Activated CD8-positive, alpha-beta memory T cell treated with anti-CD3 and anti-CD28 coated beads, Interleukin-2, amount 50 U/mL, for 24 hours (primary cell): Measurements from ENCODE around the gene ZNF304.
"Not testable (repeated sequence)": the region's sequence is repeated elsewhere in the genome, so short reads cannot be mapped to it uniquely, and the experiment has no call there.

Source experiments
- DNase-seq: peaks from one replicate; pipeline ENCODE4 v3.0.0-alpha.2; 2020; ENCODE audit errors: extremely low read depth

Gene ZNF304

GRCh38 chr19:57362419-57362818 lies 11.3 kb downstream of the ZNF304 start:
- DNase-seq: no peak

GRCh38 chr19:57362997-57363687 lies 12.1 kb downstream of the ZNF304 start, which contains the start of the genes TRAPPC2B and ZNF547:
Gene TRAPPC2B (plus strand): TSS chr19:57363551. CDS start chr19:57364834, 1,283 bp downstream.
Gene ZNF547 (plus strand): TSS chr19:57363551. CDS start chr19:57368556, 5,005 bp downstream.
- peak; percentile 94 for DNase-seq

GRCh38 chr19:57363688-57364181 lies 12.7 kb downstream of the ZNF304 start:
- DNase-seq: no peak

- no peak for DNase-seq
Measured at GRCh38 chr19:57366776-57367175, 15.7 kb downstream of the ZNF304 start.

- DNase-seq: no peak
Measured at GRCh38 chr19:57374179-57374578, 23.1 kb downstream of the ZNF304 start.

GRCh38 chr19:57374647-57375046 lies 23.6 kb downstream of the ZNF304 start:
- DNase-seq: not testable (repeated sequence)

- DNase-seq: no peak
Measured at GRCh38 chr19:57376151-57376550, 25.1 kb downstream of the ZNF304 start.

- DNase-seq: no peak
Measured at GRCh38 chr19:57377498-57378146, 26.6 kb downstream of the ZNF304 start.

GRCh38 chr19:57380923-57381322 lies 29.9 kb downstream of the ZNF304 start:
- DNase-seq: no peak

GRCh38 chr19:57382806-57383488 lies 31.9 kb downstream of the ZNF304 start:
- no peak for DNase-seq

- DNase-seq: no peak
Measured at GRCh38 chr19:57389194-57389729, 38.2 kb downstream of the ZNF304 start.

GRCh38 chr19:57389730-57390598 lies 38.9 kb downstream of the ZNF304 start, which contains the start of gene ZNF548:
Gene ZNF548 (plus strand): TSS chr19:57389854. CDS start chr19:57390100, 246 bp downstream.
- DNase-seq: peak; percentile 98

- no peak for DNase-seq
Measured at GRCh38 chr19:57395710-57396109, 44.6 kb downstream of the ZNF304 start.

- no peak for DNase-seq
Measured at GRCh38 chr19:57398868-57399267, 47.8 kb downstream of the ZNF304 start.

GRCh38 chr19:57403737-57404563 lies 52.9 kb downstream of the ZNF304 start:
- no peak for DNase-seq

- peak; percentile 39 for DNase-seq
Measured at GRCh38 chr19:57406516-57407123, 55.5 kb downstream of the ZNF304 start.
